K562 (cell line): ENCODE data around the gene TPGS2. TPM values are rescaled to one million over a fixed set of nuclear protein-coding genes. Genes with fewer than 3 reads are reported as not detected.

Experiments
- ATAC-seq: fragments of 200-7000 bp; cut with Tn5 transposase; 3 replicates; pipeline ENCODE4 v1.9.1; 2020; ENCODE audit warnings: moderate library complexity
- BruUV-seq: library from RNA; stranded (reverse); fragments of 400-500 nt; replicated peaks from 2 replicates; lab custom pipeline; 2021; lab: Mats Ljungman, UMichigan
- CTCF ChIA-PET: fragments of 300-600 bp; formaldehyde crosslinking; extraction: SDS; loops from one replicate; lab custom pipeline; 2021; ENCODE audit warnings: low intra/inter-chr PET ratio; lab: Yijun Ruan, JAX
- POLR2A ChIA-PET: fragments of 300-600, 350-650 bp; sonication (Branson Sonifier 250); formaldehyde crosslinking; extraction: SDS; loops from one replicate; lab custom pipeline; 2021; ENCODE audit warnings: antibody characterized with exemption, inconsistent platforms; lab: Yijun Ruan, JAX
- DNase-seq, 4 experiments: peaks; one replicate each; pipeline versions ENCODE4 v3.0.0 to v3.0.0-alpha.2; 2011 to 2018; ENCODE audit warnings: low spot score in 3 of 4, mixed read lengths in 3 of 4; ENCODE audit errors: extremely low read depth in 1 of 4
- FAIRE-seq: peaks from 2 replicates; lab custom pipeline; 2011; peaks lifted over from hg19 to GRCh38; lab: Jason Lieb, UNC
- H2AFZ ChIP-seq: 2 replicates; pipeline ENCODE4 v1.6.0; 2011; ENCODE audit warnings: low read depth, low read length, control low read depth, inconsistent platforms
- H3K27ac ChIP-seq: fragments of 200-600 bp; 3 replicates; pipeline ENCODE4 v1.8.0; 2011; ENCODE audit warnings: low read depth, mild to moderate bottlenecking, control low read depth, inconsistent platforms, low read length, moderate library complexity, mixed read lengths; ENCODE audit errors: extremely low read depth
- H3K27me3 ChIP-seq, 2 experiments: fragments of 300-600 bp in 1 of 2; 2 replicates in 1 of 2; 3 replicates in 1 of 2; pipeline versions ENCODE4 v1.6.0 to v1.8.0; 2011; ENCODE audit warnings: inconsistent platforms in 2 of 2, low read length in 2 of 2, mild to moderate bottlenecking in 1 of 2, mixed read lengths in 1 of 2, moderate library complexity in 1 of 2; ENCODE audit not compliant: control insufficient read depth in 2 of 2, insufficient read depth in 2 of 2
- H3K36me3 ChIP-seq: fragments of 300-600 bp; 3 replicates; pipeline ENCODE4 v1.8.0; 2011; ENCODE audit warnings: mild to moderate bottlenecking, low read length, inconsistent platforms; ENCODE audit not compliant: control insufficient read depth, insufficient read depth
- H3K4me1 ChIP-seq, 2 experiments: fragments of 200-600 bp in 1 of 2; replicated peaks in 1 of 2; 2 replicates in 1 of 2; 3 replicates in 1 of 2; pipeline versions ENCODE4 v1.5.1 to v1.8.0; 2011; ENCODE audit warnings: inconsistent platforms in 2 of 2, low read length in 2 of 2, mild to moderate bottlenecking in 1 of 2, mixed read lengths in 1 of 2, moderate library complexity in 1 of 2; ENCODE audit not compliant: control insufficient read depth in 2 of 2, insufficient read depth in 2 of 2
- H3K4me2 ChIP-seq: 2 replicates; pipeline ENCODE4 v1.6.1; 2011; ENCODE audit warnings: low read length, control low read depth, inconsistent platforms, mixed read lengths; ENCODE audit not compliant: insufficient read depth
- H3K4me3 ChIP-seq: fragments of 200-600 bp; sonication (generic), shearing (Covaris generic); 2 replicates; pipeline ENCODE4 v1.5.1; 2016; ENCODE audit warnings: control low read depth, inconsistent platforms
- H3K79me2 ChIP-seq: fragments of 200-600 bp; 3 replicates; pipeline ENCODE4 v1.8.0; 2011; ENCODE audit warnings: low read length, inconsistent platforms; ENCODE audit not compliant: control insufficient read depth, insufficient read depth
- H3K9ac ChIP-seq, 2 experiments: 2 replicates each; pipeline versions ENCODE4 v1.6.0 to v1.6.1; 2011; ENCODE audit warnings: low read depth in 2 of 2, low read length in 2 of 2, control low read depth in 1 of 2, inconsistent platforms in 1 of 2, mild to moderate bottlenecking in 1 of 2, mixed read lengths in 1 of 2; ENCODE audit not compliant: insufficient read depth in 1 of 2
- H3K9me1 ChIP-seq: one replicate; pipeline ENCODE4 v1.6.0; 2011; ENCODE audit warnings: inconsistent platforms, mild to moderate bottlenecking, low read length, moderate library complexity; ENCODE audit not compliant: control insufficient read depth, insufficient read depth
- H3K9me3 ChIP-seq: replicated peaks from 2 replicates; pipeline ENCODE4 v1.5.1; 2011; ENCODE audit warnings: low read depth, low read length, inconsistent platforms; ENCODE audit not compliant: control insufficient read depth, insufficient read depth
- H4K20me1 ChIP-seq: replicated peaks from 2 replicates; pipeline ENCODE4 v1.6.1; 2011; ENCODE audit warnings: low read length, inconsistent platforms, mixed read lengths; ENCODE audit not compliant: control insufficient read depth, insufficient read depth
- BHLHE40 ChIP-seq: IDR thresholded peaks from 2 replicates; pipeline ENCODE4 v1.6.1; 2011; ENCODE audit warnings: low read length, improper control_type of control experiment
- NFE2 ChIP-seq: IDR thresholded peaks from 2 replicates; pipeline ENCODE4 v1.6.1; 2014; ENCODE audit warnings: antibody characterized with exemption, low read depth
- RAD21 ChIP-seq, 2 experiments: fragments of 250-450 bp in 1 of 2; fragments of 450-650 bp in 1 of 2; sonication (Bioruptor Pico) in 1 of 2; formaldehyde crosslinking in 1 of 2; IDR thresholded peaks in 1 of 2; conservative IDR thresholded peaks in 1 of 2; 2 replicates each; pipeline versions ENCODE4 v1.4.0 to v1.8.0; 2020 to 2022; ENCODE audit warnings: mild to moderate bottlenecking in 2 of 2, moderate library complexity in 1 of 2
- REST ChIP-seq, 2 experiments: fragments of 450-650 bp; formaldehyde crosslinking in 1 of 2; IDR thresholded peaks; 2 replicates each; pipeline versions ENCODE4 v1.4.0 to v1.6.1; 2014 to 2020; ENCODE audit warnings: mild to moderate bottlenecking in 2 of 2, borderline replicate concordance in 1 of 2, low read depth in 1 of 2
- TAF1 ChIP-seq: IDR thresholded peaks from 2 replicates; pipeline ENCODE4 v1.6.1; 2011; ENCODE audit warnings: mild to moderate bottlenecking, low read length, moderate library complexity; ENCODE audit not compliant: insufficient read depth, control insufficient read depth, severe bottlenecking; ENCODE audit errors: extremely low read depth
- ZNF24 ChIP-seq: fragments of 450-650 bp; IDR thresholded peaks from 2 replicates; pipeline ENCODE4 v1.6.1; 2016
- WGBS: fragments of 100-300 bp; shearing (Covaris generic); methylation state at CpG from one replicate; pipeline ENCODE4 v1.1.6; 2016; ENCODE audit warnings: low coverage, mixed read lengths; ENCODE audit not compliant: insufficient coverage; ENCODE audit errors: missing lambda C conversion rate; 5-methylcytosine and 5-hydroxymethylcytosine counted together
- in situ Hi-C: fragments of 300-500 bp; cut with MboI; formaldehyde crosslinking; loops from 4 replicates; pipeline ENCODE4 v1.15.0; 2018; ENCODE audit warnings: inconsistent platforms, mixed read lengths
- intact Hi-C: fragments of 100-400 bp; cut with micrococcal nuclease; formaldehyde crosslinking; loops from 2 replicates; pipeline ENCODE4 v1.14.2; 2022
- polyA plus RNA-seq, 8 experiments: library from polyadenylated mRNA; depleted of rRNA in 4 of 8; stranded (reverse) in 5 of 8; unstranded in 3 of 8; fragments of >200 nt; fragmentation: Nextera tagmentation in 2 of 8; fragmentation: Illumina TruSeq in 1 of 8; extraction: Ambion mirVana in 2 of 8; extraction: Trizol in 1 of 8; gene quantifications; 2 replicates each; pipeline versions ENCODE4 v1.2.1 to v1.2.3, GENCODE V29; 2011 to 2014; ENCODE audit warnings: inconsistent platforms in 1 of 8, missing spikeins in 1 of 8
- total RNA-seq, 7 experiments: library from RNA; depleted of rRNA in 6 of 7; stranded (reverse); fragments of >200 nt in 6 of 7; fragmentation: Illumina TruSeq in 2 of 7; extraction: Trizol in 2 of 7; gene quantifications; 2 replicates each; pipeline versions ENCODE4 v1.2.1 to v1.2.3, GENCODE V29; 2011 to 2021; ENCODE audit warnings: low replicate concordance in 1 of 7
- TF ChIP-seq, protein P1 (sequence below), 3 experiments: IDR thresholded peaks in 2 of 3; conservative IDR thresholded peaks in 1 of 3; 2 replicates each; pipeline ENCODE4 v1.5.1; 2011 to 2012; ENCODE audit warnings: low read length in 3 of 3, mild to moderate bottlenecking in 3 of 3, control low read depth in 2 of 3, improper control_type of control experiment in 1 of 3, inconsistent platforms in 1 of 3, low read depth in 1 of 3, mixed read lengths in 1 of 3, moderate library complexity in 1 of 3; ENCODE audit not compliant: insufficient read depth in 2 of 3
- TF ChIP-seq, protein P2 (sequence below): sonication (generic); formaldehyde crosslinking; IDR thresholded peaks from 2 replicates; pipeline ENCODE4 v1.9.0; 2022; ENCODE audit warnings: mild to moderate bottlenecking, missing genetic modification reagents
- TF ChIP-seq, protein P3 (sequence below): fragments of 450-650 bp; formaldehyde crosslinking; IDR thresholded peaks from 2 replicates; pipeline ENCODE4 v1.4.0; 2020; ENCODE audit warnings: mild to moderate bottlenecking, moderate library complexity

Gene TPGS2
- total and polyA plus RNA-seq, 9 of the 15 experiments (the other 6 are each of a cell fraction or from before 2014, with no cell fraction given) = 94.2 to 449 (median 134) TPM

- FAIRE-seq (peak; percentile 86), ATAC-seq (peak; percentile 76), DNase-seq (peak; percentile 55 to 59 (median 58))
- no peaks in the 10 kb centered on the region for H3K36me3 ChIP-seq
- H3K27me3 ChIP-seq = peaks cover 29 to 33% of the 10 kb centered on the region in 2 experiments
- no peak overlapping the region for H2AFZ ChIP-seq
- CTCF ChIA-PET = interaction anchor here (0.5 to 1.9 kb wide), 4 partner anchors 69 to 1000 kb away, joined by 3 to 11 read pairs (median 6); no protein-coding TSS in a partner anchor
- no peaks in the 10 kb centered on the region for H3K9me1 ChIP-seq
- H3K4me2 ChIP-seq = no peak overlapping the region
- POLR2A ChIA-PET = no interaction called here
- no peaks in the 10 kb centered on the region for H4K20me1 ChIP-seq
- in situ Hi-C loops = loop anchor here (10.0 kb wide), 1 partner anchor 662 kb away; no protein-coding TSS in a partner anchor
- H3K4me1 ChIP-seq = peaks cover 4 to 6% of the 10 kb centered on the region in 2 experiments; a peak in 4 of 5 replicates
- H3K9ac ChIP-seq = no peak overlapping the region
- no peak overlapping the region for H3K4me3 ChIP-seq
- 0% methylated on average over 1 of the region's 1 CpG for WGBS
- no peak overlapping the region for H3K27ac ChIP-seq
- BruUV-seq = no TSS peak
- intact Hi-C loops = loop anchor here (1.0 to 5.0 kb wide), 3 partner anchors 69 to 661 kb away; no protein-coding TSS in a partner anchor
- no peaks in the 10 kb centered on the region for H3K9me3 ChIP-seq
- no peaks in the 10 kb centered on the region for H3K79me2 ChIP-seq
- TF ChIP-seq, protein P1, sequence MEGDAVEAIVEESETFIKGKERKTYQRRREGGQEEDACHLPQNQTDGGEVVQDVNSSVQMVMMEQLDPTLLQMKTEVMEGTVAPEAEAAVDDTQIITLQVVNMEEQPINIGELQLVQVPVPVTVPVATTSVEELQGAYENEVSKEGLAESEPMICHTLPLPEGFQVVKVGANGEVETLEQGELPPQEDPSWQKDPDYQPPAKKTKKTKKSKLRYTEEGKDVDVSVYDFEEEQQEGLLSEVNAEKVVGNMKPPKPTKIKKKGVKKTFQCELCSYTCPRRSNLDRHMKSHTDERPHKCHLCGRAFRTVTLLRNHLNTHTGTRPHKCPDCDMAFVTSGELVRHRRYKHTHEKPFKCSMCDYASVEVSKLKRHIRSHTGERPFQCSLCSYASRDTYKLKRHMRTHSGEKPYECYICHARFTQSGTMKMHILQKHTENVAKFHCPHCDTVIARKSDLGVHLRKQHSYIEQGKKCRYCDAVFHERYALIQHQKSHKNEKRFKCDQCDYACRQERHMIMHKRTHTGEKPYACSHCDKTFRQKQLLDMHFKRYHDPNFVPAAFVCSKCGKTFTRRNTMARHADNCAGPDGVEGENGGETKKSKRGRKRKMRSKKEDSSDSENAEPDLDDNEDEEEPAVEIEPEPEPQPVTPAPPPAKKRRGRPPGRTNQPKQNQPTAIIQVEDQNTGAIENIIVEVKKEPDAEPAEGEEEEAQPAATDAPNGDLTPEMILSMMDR (IDR thresholded peaks at IDR 0.05 in 2 of 3, conservative IDR thresholded peaks at IDR 0.05 in 1 of 3; ENCODE audit: insufficient read depth in 2 of 3, low read depth in 1 of 3, low read length in 3 of 3) = peak; percentile 60 to 88 (median 70)
- TF ChIP-seq TAF1 (no peak), BHLHE40 (no peak), REST (IDR thresholded peaks at IDR 0.05; ENCODE audit: borderline replicate concordance) (peak; percentile 57; the same call in 1 of the 2 replicates), REST (CRISPR knock-in tag; IDR thresholded peaks at IDR 0.05; ENCODE audit: low read depth) (no peak), NFE2 (no peak), ZNF24 (no peak), RAD21 (CRISPR knock-in tag; conservative IDR thresholded peaks at IDR 0.05 in 1 of 2, IDR thresholded peaks at IDR 0.05 in 1 of 2) (peak; percentile 76 to 89)
- TF ChIP-seq, protein P2, sequence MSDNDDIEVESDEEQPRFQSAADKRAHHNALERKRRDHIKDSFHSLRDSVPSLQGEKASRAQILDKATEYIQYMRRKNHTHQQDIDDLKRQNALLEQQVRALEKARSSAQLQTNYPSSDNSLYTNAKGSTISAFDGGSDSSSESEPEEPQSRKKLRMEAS = no peak
- TF ChIP-seq, protein P3, sequence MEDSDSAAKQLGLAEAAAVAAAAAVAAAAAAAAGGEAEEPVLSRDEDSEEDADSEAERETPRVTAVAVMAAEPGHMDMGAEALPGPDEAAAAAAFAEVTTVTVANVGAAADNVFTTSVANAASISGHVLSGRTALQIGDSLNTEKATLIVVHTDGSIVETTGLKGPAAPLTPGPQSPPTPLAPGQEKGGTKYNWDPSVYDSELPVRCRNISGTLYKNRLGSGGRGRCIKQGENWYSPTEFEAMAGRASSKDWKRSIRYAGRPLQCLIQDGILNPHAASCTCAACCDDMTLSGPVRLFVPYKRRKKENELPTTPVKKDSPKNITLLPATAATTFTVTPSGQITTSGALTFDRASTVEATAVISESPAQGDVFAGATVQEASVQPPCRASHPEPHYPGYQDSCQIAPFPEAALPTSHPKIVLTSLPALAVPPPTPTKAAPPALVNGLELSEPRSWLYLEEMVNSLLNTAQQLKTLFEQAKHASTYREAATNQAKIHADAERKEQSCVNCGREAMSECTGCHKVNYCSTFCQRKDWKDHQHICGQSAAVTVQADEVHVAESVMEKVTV (CRISPR knock-in tag) = peak; percentile 52; the same call in 1 of the 2 replicates
Observed at GRCh38 chr18:36757081-36757480, 71.7 kb downstream of the TPGS2 start.
